Stomach (tissue), 4 donors: ENCODE results near the gene WDR12.

Experiments used
- CTCF ChIP-seq, 7 experiments: fragments of 450-650 bp in 4 of 7; fragments of 200-600 bp in 3 of 7; sonication (generic) in 3 of 7; IDR thresholded peaks; one replicate each; pipeline ENCODE4 v1.5.1; 2016 to 2019; ENCODE audit warnings: antibody characterized with exemption in 7 of 7, control low read depth in 2 of 7, mild to moderate bottlenecking in 1 of 7
- EP300 ChIP-seq: sonication (generic); formaldehyde crosslinking; IDR thresholded peaks from one replicate; pipeline ENCODE4 v1.6.1; 2017; ENCODE audit warnings: antibody characterized with exemption
- POLR2A ChIP-seq, 4 donors: fragments of 450-650 bp; IDR thresholded peaks; one replicate each; pipeline ENCODE4 v1.6.1; 2016; ENCODE audit warnings: antibody characterized with exemption in 4 of 4, control low read depth in 2 of 4, mild to moderate bottlenecking in 1 of 4, moderate library complexity in 1 of 4
- POLR2AphosphoS5 ChIP-seq, 3 donors: sonication (generic); formaldehyde crosslinking; IDR thresholded peaks; one replicate each; pipeline ENCODE4 v1.6.1; 2016; ENCODE audit warnings: antibody characterized with exemption in 3 of 3

GRCh38 chr2:202842690-202843089, 68.8 kb downstream of the WDR12 start:
- TF ChIP-seq POLR2A (IDR thresholded peaks at IDR 0.05) (no peak), CTCF (IDR thresholded peaks at IDR 0.05) (no peak), EP300 (no peak), POLR2AphosphoS5 (IDR thresholded peaks at IDR 0.05) (no peak)
